ENCODE results near the gene MBP. TPM values are rescaled to one million over a fixed set of nuclear protein-coding genes. Genes with fewer than 3 reads are reported as not detected.

The MBP gene
- total and polyA plus RNA-seq, 2 of the 4 experiments (the other 2 are of a cell fraction), result 0.72 to 0.90 TPM

DNA sequence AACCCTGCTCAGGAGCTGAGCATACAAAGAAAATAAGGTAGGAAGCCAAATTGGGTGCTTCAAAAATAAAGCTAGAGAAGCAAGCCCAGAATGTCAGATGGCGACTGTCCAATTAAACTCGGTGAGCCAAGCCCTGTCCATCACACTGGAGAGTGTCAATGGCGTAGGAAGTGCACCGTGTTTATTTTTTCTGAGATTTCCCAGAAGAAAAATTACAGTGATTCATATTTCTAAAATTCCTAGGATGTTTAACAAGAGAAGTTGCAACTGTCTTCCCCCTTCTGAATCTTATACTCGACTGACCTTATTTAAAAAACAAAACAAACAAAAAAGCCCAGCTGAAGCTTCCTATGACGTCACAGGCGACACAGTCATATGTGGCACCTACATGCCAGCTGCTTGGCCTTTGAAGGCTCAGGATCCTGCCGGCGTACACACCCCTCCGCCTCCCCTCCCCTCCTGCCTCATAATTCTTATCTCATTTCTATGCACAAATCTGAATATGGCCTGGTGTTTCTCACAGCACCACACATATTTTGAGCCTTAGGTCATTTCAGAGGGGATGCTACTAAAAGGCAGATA lies 60.8 kb downstream of the MBP start (continued):
- TF ChIP-seq CHD1 (IDR thresholded peaks at IDR 0.05; ENCODE audit: low read depth, low read length), result no peak
- no peak for TF ChIP-seq MXI1 (IDR thresholded peaks at IDR 0.05; ENCODE audit: borderline replicate concordance, low read depth, low read length)

DNA sequence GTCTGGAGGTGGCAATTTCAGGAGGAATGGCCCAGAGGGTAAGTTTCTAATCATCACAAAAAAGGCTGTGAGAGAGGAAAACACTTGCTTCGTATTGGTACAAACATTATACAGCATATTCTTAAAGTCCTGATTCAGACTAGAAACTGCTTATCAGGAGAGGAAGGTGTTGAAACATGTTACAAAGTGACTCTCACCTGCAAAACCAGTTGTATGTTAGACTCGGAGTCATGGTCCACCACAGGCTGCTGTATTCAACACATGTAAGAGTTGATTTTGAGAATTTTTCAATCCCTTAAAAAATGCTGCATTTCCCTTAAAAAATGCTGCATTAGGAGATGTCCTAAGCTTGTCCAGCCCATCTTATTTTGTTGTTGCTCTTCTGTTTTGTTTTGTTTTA lies 61.5 kb downstream of the MBP start:
- ATAC-seq (ENCODE audit: low read depth), result no peak
- ChIA-PET POLR2A (ENCODE audit: unreplicated experiment) (no interaction called here), CTCF (no interaction called here)
- H3K14ac ChIP-seq (replicated peaks; ENCODE audit: low read depth, low read length), result peak overlapping the region; percentile 95
- dilution Hi-C loops (cut with HindIII; ENCODE audit: low sequenced_read_pairs, unreplicated experiment) (no loop called here), in situ Hi-C loops (cut with MboI; ENCODE audit: low sequenced_read_pairs) (no loop called here), intact Hi-C loops (cut with micrococcal nuclease) (no loop called here)
- H2BK20ac ChIP-seq (ENCODE audit: low read depth, low read length), result peak overlapping the region; percentile 77
- no peak overlapping the region for H2AK9ac ChIP-seq (replicated peaks; ENCODE audit: low read depth, low read length, poor library complexity)
- peaks cover 0 to 33% of the 10 kb centered on the region in 2 experiments; a peak in 3 of 4 replicates for H3K79me1 ChIP-seq (ENCODE audit: low read depth in 1 of 2, low read length in 2 of 2)
- H2BK15ac ChIP-seq (ENCODE audit: low read depth, low read length), result peak overlapping the region; percentile 91; the same call in 2 of the 3 replicates
- no peaks in the 10 kb centered on the region for H4K20me1 ChIP-seq (ENCODE audit: insufficient read depth, low read length)
- H3K18ac ChIP-seq (ENCODE audit: low read depth, low read length), result peak overlapping the region; percentile 88
- H4K8ac ChIP-seq (ENCODE audit: low read depth in 2 of 2, low read length in 2 of 2), result peak overlapping the region; percentile 2 to 75
- no peak overlapping the region for H3K4me3 ChIP-seq (ENCODE audit: insufficient read depth, low read depth, low read length)
- H3K27me3 ChIP-seq (ENCODE audit: control insufficient read depth, insufficient read depth, low read length), result no peaks in the 10 kb centered on the region
- H3K36me3 ChIP-seq (ENCODE audit: control insufficient read depth, insufficient read depth, low read length), result no peaks in the 10 kb centered on the region
- peak overlapping the region; percentile 92 for H4K91ac ChIP-seq (ENCODE audit: insufficient read depth, low read depth, low read length)
- H3K4me1 ChIP-seq (ENCODE audit: control insufficient read depth, insufficient read depth, low read length), result peaks cover 44% of the 10 kb centered on the region
- H2AK5ac ChIP-seq (ENCODE audit: low read depth, low read length), result peak overlapping the region; percentile 73
- peaks cover 27% of the 10 kb centered on the region for H3K9me1 ChIP-seq (ENCODE audit: insufficient read depth, low read length)
- peak overlapping the region; percentile 85 for H2BK5ac ChIP-seq (ENCODE audit: low read depth, low read length, poor library complexity, severe bottlenecking)
- H2AFZ ChIP-seq (replicated peaks; ENCODE audit: low read length, poor library complexity), result no peak overlapping the region
- H3K27ac ChIP-seq (ENCODE audit: insufficient read depth, low read length), result peak overlapping the region; percentile 58
- H3K23ac ChIP-seq (ENCODE audit: low read depth, low read length), result peak overlapping the region; percentile 78; the same call in 1 of the 2 replicates
- H3K56ac ChIP-seq (ENCODE audit: extremely low read depth, insufficient read depth, low read length), result peak overlapping the region; percentile 40
- peak overlapping the region; percentile 73 for H4K5ac ChIP-seq (ENCODE audit: low read depth, low read length)
- peak overlapping the region; percentile 85 for H2BK120ac ChIP-seq (ENCODE audit: low read depth, low read length)
- peak overlapping the region; percentile 15; the same call in 1 of the 2 replicates for H3K9ac ChIP-seq (ENCODE audit: low read depth, low read length)
- no peaks in the 10 kb centered on the region for H3K9me3 ChIP-seq (ENCODE audit: control insufficient read depth, insufficient read depth, low read length)
- TF ChIP-seq RFX5 (IDR thresholded peaks at IDR 0.05; ENCODE audit: low read depth, low read length) (no peak), MAFK (IDR thresholded peaks at IDR 0.05; ENCODE audit: low read depth, low read length) (no peak), RAD21 (IDR thresholded peaks at IDR 0.05; ENCODE audit: low read length) (no peak), MXI1 (IDR thresholded peaks at IDR 0.05; ENCODE audit: borderline replicate concordance, low read depth, low read length) (no peak)
- no peak for DNase-seq
- H3K4ac ChIP-seq (ENCODE audit: low read depth, low read length), result peak overlapping the region; percentile 72
- H3K4me2 ChIP-seq (ENCODE audit: low read depth, low read length), result no peak overlapping the region
- BruUV-seq (replicated peaks), result no TSS peak
- WGBS, 2 experiments (ENCODE audit: extremely low coverage in 2 of 2, insufficient read length in 1 of 2), result no CpG with 5 or more reads among the region's 2 CpGs

Data from IMR-90 (cell line).